ENCODE measurements around the gene MAGED2. TPM values are rescaled to one million over a fixed set of nuclear protein-coding genes. Genes with fewer than 3 reads are reported as not detected.
"Not testable (repeated sequence)": the region's sequence is repeated elsewhere in the genome, so short reads cannot be mapped to it uniquely, and the experiment has no call there.

MAGED2 gene
- total RNA-seq, 1 experiment from 2014 or later, result 78.7 TPM

GRCh38 chrX:54843050-54843449 is 35.5 kb downstream of the MAGED2 start:
- intact Hi-C loops (cut with micrococcal nuclease; ENCODE audit: unreplicated experiment), result no loop called here
- no TSS peak for BruUV-seq (replicated peaks)
- H3K9me3 Mint-ChIP-seq (ENCODE audit: low read depth, unreplicated experiment), result no peaks in the 10 kb centered on the region
- peaks cover 14% of the 10 kb centered on the region for H3K27me3 Mint-ChIP-seq (ENCODE audit: unreplicated experiment)
- no peaks in the 10 kb centered on the region for H3K4me1 Mint-ChIP-seq (ENCODE audit: low read depth, unreplicated experiment)
- CTCF ChIA-PET, result no interaction called here
- H3K4me3 Mint-ChIP-seq (ENCODE audit: low read depth, unreplicated experiment), result no peak overlapping the region
- no peaks in the 10 kb centered on the region for H3K36me3 Mint-ChIP-seq (ENCODE audit: insufficient read depth, unreplicated experiment)
- no peak overlapping the region for H3K27ac Mint-ChIP-seq (ENCODE audit: unreplicated experiment)
- no peak for TF ChIP-seq CTCF (IDR thresholded peaks at IDR 0.05; ENCODE audit: unreplicated experiment)
- DNase-seq, result no peak

- H3K4me1 Mint-ChIP-seq (ENCODE audit: low read depth, unreplicated experiment); CTCF ChIA-PET; DNase-seq; H3K36me3 Mint-ChIP-seq (ENCODE audit: insufficient read depth, unreplicated experiment); H3K9me3 Mint-ChIP-seq (ENCODE audit: low read depth, unreplicated experiment); H3K27ac Mint-ChIP-seq (ENCODE audit: unreplicated experiment); intact Hi-C loops (cut with micrococcal nuclease; ENCODE audit: unreplicated experiment); H3K4me3 Mint-ChIP-seq (ENCODE audit: low read depth, unreplicated experiment); BruUV-seq (replicated peaks): not testable (repeated sequence)
- peaks cover 14% of the 10 kb centered on the region for H3K27me3 Mint-ChIP-seq (ENCODE audit: unreplicated experiment)
These were observed 40.2 kb downstream of the MAGED2 start for GRCh38 chrX:54847700-54848099.

- H3K4me3 Mint-ChIP-seq (ENCODE audit: low read depth, unreplicated experiment), result no peak overlapping the region
- intact Hi-C loops (cut with micrococcal nuclease; ENCODE audit: unreplicated experiment), result no loop called here
These were observed 57.7 kb downstream of the MAGED2 start for GRCh38 chrX:54865208-54865607.

More at GRCh38 chrX:54865208-54865607, 57.7 kb downstream of the MAGED2 start:
- Mint-ChIP-seq H3K9me3 (ENCODE audit: low read depth, unreplicated experiment) (no peaks in the 10 kb centered on the region), H3K4me1 (ENCODE audit: low read depth, unreplicated experiment) (no peaks in the 10 kb centered on the region), H3K27ac (ENCODE audit: unreplicated experiment) (no peak overlapping the region), H3K36me3 (ENCODE audit: insufficient read depth, unreplicated experiment) (no peaks in the 10 kb centered on the region), H3K27me3 (ENCODE audit: unreplicated experiment) (no peaks in the 10 kb centered on the region)
- no peak for DNase-seq
- TF ChIP-seq CTCF (IDR thresholded peaks at IDR 0.05; ENCODE audit: unreplicated experiment), result no peak
- CTCF ChIA-PET, result no interaction called here
- BruUV-seq (replicated peaks), result no TSS peak

Other genes with a start within 250 kb of the MAGED2 start
- 0.47 TPM in 1 of 2 replicates, not detected in the other for gene ITIH6, start 9.5 kb upstream of the MAGED2 start, total RNA-seq (2022)
- gene TRO, start 113.1 kb downstream of the MAGED2 start, total RNA-seq (2022), result not detected in 2 replicates
- gene PFKFB1, start 186.4 kb downstream of the MAGED2 start, total RNA-seq (2022), result 0.31 TPM in 1 of 2 replicates, not detected in the other
- gene APEX2, start 192.6 kb downstream of the MAGED2 start, total RNA-seq (2022), result 28.7 and 32.4 TPM in 2 replicates
- not detected in 2 replicates for gene ALAS2, start 223.2 kb downstream of the MAGED2 start, total RNA-seq (2022)